Fibroblast of the conjunctiva (primary cell): ENCODE measurements around the gene RAB12.
"Not testable (repeated sequence)": the region's sequence is repeated elsewhere in the genome, so short reads cannot be mapped to it uniquely, and the experiment has no call there.

Experiments
- DNase-seq: peaks from one replicate; pipeline ENCODE4 v3.0.0-alpha.2; 2010; ENCODE audit warnings: low read depth

RAB12 gene

GRCh38 chr18:8651478-8652261 is 42.4 kb downstream of the RAB12 start:
- not testable (repeated sequence) for DNase-seq

DNA sequence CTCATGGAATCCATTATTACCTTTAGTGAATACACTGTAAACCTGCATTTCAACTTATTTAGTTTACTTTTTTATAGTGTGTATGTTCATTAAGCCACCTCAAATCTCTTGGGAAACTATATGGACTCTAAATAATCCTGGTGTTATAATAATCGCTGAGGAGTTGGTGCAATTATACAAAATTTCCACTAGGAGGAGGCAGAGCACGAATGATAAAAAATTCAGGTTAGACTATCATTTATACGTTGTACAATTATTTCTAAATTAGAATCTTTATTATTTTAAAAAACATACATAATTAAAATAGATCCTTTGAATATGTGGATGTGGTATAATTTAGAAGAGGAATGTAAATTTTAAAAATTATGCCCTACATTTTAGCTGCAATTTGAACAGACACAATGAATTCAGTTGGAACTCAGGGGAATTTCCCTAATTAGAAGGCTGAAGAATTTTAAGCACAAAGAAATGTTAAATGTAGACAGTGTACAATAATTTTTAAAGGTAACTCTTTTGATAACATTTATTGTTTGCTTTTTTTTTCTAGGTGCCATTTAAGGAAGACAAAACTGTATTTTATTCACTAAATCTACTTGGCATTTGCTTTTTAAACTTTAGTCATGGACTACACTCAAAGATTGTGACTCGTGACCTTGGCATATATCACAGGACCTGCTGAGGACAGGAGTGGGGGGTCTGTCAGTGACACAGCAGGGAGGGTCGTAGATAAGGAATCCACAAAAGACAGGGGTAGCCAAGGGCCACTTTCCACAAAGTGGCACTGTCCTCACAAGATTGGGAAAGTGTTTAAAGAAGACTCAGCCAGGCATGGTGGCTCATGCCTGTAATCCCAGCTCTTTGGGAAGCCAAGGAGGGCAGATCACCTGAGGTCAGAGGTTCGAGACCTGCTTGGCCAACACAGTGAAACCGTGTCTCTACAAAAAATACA is 45.5 kb downstream of the RAB12 start:
- DNase-seq: no peak

DNA sequence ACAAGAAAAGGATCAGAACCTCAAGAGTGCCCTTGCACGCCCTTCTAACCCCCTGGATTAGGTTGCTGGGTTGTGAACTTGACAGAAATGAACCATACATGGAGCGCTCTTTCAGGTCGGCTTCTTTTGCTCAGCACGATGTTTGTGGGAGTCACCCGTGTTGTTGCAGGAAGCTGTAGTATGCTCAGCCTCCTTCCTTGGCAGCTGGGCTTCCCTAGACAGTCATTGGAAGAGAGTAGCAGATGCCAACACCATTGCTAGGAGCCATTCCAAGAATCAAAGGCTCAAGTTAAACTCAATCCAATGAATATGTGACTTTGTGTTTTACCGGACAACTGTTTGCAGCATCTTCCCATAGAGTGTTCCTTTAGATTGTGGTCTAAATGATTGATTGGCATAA is 47.0 kb downstream of the RAB12 start:
- no peak for DNase-seq

- no peak for DNase-seq
These were observed 48.0 kb downstream of the RAB12 start for GRCh38 chr18:8657050-8657820.

- peak; percentile 39 for DNase-seq
These were observed 48.7 kb downstream of the RAB12 start for GRCh38 chr18:8657873-8658470.

DNA sequence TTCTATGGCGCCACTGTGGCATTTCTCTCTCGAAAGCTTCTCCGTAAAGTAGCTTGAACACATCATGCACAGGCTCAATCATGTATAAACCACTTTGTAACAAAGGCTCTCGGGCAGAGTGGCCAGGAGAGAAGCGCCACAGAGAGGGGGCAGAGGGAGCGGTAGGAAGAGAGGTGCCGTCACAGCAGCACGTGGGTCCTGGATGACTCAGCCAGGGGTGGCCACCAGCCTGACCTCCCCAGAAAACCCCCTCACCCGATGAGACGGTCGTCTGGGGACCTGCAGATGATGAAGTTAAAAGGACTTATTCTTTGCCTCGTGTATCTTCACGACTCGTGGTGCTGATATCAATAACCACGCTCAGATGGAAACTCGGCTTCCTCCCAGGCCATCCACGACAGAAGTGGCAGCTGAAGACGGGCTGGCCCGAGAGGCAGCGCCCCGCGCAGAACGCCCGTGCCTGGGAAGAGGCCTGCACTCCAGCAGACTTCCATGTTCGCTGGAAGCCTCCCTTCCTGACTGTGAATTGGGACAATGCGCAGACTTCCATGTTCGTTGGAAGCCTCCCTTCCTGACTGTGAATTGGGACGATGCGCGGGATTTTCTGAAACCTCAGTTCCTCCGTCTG is 49.7 kb downstream of the RAB12 start:
- DNase-seq: no peak

DNA sequence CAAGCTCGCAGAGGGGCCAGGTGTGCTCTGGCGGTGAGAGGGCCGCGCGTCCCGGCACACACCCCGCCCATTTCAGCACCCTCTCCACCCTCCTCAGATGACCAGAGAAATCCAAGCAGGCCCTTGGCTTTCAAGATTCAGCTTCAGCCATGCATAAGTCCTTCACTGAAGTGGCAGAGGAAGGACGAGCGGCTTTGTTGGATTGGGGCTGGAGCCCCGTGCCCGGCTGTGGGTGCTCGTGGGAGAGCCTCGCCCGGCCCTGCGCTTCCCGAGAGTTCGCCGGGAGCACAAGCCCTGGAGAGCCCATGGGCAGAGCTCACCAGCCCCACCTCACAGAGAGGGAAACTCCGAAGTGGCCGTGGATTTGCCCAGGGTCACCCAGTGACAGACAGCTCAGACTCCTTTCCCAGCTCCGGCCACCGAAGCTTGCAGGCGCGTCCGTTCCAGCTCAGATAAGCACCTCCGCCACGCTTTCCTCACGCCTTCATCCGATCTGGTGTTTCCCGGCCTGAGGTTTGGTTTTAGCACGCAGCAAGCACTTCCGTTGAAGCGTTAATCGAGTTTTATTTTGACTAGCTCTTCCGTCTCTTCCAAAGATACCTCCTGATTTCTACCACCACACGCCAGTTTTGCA is 50.5 kb downstream of the RAB12 start:
- DNase-seq: no peak

DNA sequence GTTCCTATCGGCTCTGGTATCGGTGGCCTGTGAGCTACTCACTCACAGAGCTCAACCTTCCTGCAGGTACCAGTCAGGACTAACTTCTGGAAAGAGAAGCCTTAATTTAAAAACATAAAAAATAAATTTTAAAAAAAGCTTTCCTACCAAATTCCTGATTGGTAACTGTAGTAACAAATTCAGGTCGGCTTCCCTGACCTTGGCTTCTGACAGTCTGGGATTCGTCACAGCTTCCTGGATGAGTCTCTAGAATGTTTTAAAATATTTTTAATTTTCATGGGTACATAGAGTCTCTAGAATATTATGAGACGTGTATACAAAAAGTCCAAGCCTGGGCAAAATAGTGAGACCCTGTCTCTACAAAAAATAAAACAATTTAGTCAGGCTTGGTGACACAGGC is 51.1 kb downstream of the RAB12 start:
- no peak for DNase-seq

DNA sequence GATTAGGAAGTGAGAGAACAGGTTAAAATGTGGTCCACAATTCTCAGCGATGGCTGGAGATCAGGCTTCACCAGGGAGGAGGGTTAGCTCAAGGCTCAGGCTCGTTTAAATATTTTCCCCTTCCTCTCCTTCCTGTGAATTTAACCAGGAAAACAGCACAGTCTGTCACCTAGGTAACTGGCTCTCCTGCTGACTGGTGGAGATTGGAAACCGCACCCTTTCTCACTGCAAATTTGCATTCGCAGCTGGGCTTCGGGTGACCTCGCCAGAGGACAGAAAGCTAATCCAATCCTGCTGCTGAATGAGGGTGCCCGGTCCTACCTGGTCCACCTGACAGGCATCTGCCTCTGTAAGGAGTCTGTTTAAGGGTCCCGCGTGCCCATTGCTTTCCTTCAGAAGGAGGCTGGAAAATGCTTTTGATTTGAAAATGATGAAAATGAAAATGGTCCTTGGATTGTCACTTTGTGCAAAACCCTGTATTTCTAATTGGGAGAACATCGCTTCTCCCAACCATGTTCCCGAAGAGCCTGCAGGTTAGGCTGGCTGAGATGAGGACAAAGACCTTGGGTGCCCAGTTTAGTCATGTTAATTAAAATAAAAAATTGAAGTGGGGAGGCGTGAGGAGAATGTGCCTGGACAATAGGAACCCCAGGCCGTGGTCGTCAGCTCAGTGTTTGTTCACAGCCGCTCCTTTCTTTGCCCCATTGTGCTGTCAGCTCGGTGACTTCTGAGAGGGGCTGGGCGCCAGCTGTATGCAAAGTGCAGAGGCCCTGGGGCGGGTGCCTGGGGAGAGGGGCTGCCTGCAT is 52.7 kb downstream of the RAB12 start:
- DNase-seq: no peak

GRCh38 chr18:8662560-8663255 is 53.5 kb downstream of the RAB12 start:
- DNase-seq: no peak

DNA sequence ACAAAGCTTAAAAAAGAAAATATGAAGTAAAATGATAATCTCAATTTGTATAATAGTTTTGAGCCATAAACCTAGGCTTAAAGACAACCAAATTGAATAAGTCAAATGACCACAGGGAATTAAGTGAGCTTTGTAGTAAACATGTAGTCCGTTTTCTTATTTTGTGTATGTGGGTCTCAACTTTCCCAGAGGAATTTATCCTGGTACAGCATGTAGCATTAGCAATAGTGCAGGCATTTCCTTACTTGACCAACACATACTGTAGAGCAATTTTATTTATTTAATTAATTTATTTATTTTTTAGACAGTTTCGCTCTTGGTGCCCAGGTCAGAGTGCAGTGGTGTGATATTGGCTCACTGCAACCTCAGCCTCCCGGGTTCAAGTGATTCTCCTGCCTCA is 58.6 kb downstream of the RAB12 start:
- DNase-seq: no peak

DNA sequence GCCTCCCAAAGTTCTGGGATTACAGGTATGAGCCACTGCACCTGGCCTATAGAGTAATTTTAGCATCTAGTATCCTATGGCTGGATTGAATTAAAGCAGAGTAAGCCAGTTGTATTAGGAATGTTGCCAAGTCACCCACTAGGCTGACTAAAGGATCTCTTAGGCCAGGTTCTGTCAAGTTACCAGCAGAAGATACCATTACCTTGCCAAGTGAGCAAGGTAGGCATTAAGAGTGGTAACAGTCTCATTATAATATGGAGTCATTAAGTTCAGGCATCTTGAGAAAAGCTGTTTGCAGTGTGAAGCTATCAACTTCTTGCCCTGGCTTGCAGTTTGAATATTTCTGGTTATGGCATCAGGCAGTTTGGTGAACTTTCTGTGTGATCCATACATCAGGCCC is 59.1 kb downstream of the RAB12 start:
- no peak for DNase-seq

- DNase-seq: no peak
These were observed 60.3 kb downstream of the RAB12 start for GRCh38 chr18:8669571-8669970.

DNA sequence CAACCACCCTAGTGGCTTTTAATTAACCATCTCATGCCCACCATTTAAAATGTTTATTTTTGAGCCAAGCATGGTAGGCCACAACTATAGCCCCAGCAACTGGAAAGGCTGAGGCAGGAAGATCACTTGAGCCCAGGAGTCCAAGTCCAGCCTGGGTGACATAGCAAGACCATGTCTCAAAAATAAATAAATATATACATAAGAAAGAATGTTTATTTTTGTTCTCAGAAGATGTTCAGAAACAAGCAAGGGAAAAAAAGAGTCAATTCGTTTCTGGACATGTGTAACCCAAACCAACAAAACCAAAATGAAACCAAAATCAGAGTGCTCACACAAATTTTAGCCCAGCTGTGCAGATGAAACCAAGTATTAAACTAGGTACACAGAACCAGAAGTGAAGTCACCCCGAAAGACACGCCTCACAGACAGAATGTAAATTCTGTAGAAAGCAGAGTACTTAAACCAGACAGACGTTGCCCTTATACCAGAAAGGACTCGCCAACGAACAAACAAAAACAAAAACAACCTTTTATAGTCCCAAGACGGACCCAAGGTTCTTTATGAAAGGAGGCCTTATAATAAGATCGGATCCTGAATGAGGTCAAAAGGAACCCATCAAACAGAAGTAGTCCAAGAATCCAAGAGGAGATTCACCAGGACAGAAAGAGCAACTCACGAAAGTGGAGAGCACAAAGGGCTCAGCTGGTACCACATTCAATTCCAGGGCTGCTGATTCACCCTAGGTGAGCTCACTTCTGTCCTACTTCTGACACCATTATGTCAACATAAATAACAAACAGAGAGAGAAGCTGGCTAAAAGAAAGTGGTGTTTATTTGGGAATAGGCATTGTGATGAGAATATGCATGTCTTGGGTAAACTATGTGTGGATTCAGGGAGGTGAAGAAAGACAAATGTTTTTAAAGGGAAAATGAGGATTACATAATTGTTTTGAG is 64.3 kb downstream of the RAB12 start:
- DNase-seq: no peak

- DNase-seq: no peak
These were observed 65.8 kb downstream of the RAB12 start for GRCh38 chr18:8675057-8675456.

DNA sequence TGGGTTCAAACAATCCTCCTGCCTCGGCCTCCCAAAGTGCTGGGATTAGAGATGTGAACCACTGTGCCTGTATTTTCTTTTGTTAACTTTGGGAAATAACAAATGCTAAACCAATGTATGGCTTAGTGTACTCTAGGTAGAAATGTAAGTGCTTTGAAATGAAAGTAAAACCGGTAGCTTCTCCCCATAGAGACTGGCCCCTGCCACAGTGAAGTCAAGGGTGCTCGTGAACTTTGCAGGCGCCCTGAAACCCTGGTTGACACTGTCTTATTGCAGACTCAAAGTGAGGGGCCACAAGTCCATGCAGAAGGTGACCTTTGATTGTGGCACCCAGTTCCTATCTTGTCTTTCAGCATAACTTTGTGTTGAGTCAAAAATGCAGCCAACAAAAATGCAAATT is 72.0 kb downstream of the RAB12 start:
- DNase-seq: no peak

GRCh38 chr18:8684577-8684976 is 75.3 kb downstream of the RAB12 start:
- DNase-seq: no peak

GRCh38 chr18:8685141-8685913 is 76.1 kb downstream of the RAB12 start:
- peak; percentile 28 for DNase-seq
